HEK293T (cell line): ENCODE results near the gene KCNQ5.

ENCODE experiments used
- ARNT ChIP-seq: fragments of 450-650 bp; IDR thresholded peaks from 2 replicates; pipeline ENCODE4 v1.6.1; 2017; ENCODE audit warnings: mild to moderate bottlenecking
- FOXK2 ChIP-seq: fragments of 450-650 bp; IDR thresholded peaks from 2 replicates; pipeline ENCODE4 v1.6.1; 2016; ENCODE audit warnings: mild to moderate bottlenecking
- LEF1 ChIP-seq: fragments of 450-650 bp; IDR thresholded peaks from 2 replicates; pipeline ENCODE4 v1.6.1; 2017; ENCODE audit warnings: mild to moderate bottlenecking, borderline replicate concordance

GRCh38 chr6:73006146-73006545, 384.3 kb downstream of the KCNQ5 start:
- TF ChIP-seq FOXK2 (no peak), ARNT (no peak), LEF1 (no peak)
